Measurements from ENCODE around the gene LAS1L. TPM values are rescaled to one million over a fixed set of nuclear protein-coding genes. Genes with fewer than 3 reads are reported as not detected.
"Not testable (repeated sequence)": the region's sequence is repeated elsewhere in the genome, so short reads cannot be mapped to it uniquely, and the experiment has no call there.

Gene LAS1L
- total RNA-seq, 2 experiments from 2014 or later = 47.4 to 51.6 TPM

DNA sequence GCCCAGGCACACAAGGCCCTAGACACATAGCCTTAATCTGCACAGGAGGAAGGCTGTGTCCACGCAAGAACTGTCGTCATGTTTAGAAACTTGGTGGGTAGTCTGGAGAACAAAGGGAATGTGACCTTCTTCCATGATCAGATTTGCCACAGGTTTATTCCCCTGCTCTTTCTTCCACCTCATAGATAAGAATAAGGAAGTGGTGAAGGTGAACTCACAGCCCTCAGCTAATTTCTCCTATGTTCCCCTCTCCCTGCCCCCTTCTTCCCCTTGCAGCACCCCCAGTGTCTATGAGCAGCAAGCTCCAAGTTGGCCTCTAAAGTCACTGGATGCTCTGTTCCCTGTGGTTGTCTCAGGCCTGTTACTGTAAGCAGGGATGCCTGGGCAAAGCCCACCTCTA is 39.8 kb upstream of the LAS1L start:
- Mint-ChIP-seq H3K4me3 (no peak overlapping the region), H3K27ac (no peak overlapping the region), H3K4me1 (ENCODE audit: low read depth) (no peaks in the 10 kb centered on the region), H3K27me3 (no peaks in the 10 kb centered on the region), H3K9me3 (no peaks in the 10 kb centered on the region), H3K36me3 (ENCODE audit: low read depth) (no peaks in the 10 kb centered on the region)
- Histone ChIP-seq H3K27ac (ENCODE audit: low read depth in 1 of 2, low read length in 2 of 2) (no peak overlapping the region), H3K4me3 (ENCODE audit: low read length) (no peak overlapping the region), H3K36me3 (ENCODE audit: insufficient read depth, low read length) (no peaks in the 10 kb centered on the region), H3K9me3 (ENCODE audit: control insufficient read depth in 1 of 2, insufficient read depth in 1 of 2, low read length in 2 of 2) (no peaks in the 10 kb centered on the region), H3K27me3 (ENCODE audit: control insufficient read depth in 1 of 2, insufficient read depth in 2 of 2, low read length in 2 of 2) (no peaks in the 10 kb centered on the region), H3K4me1 (ENCODE audit: insufficient read depth, low read length) (no peaks in the 10 kb centered on the region)
- ATAC-seq (ENCODE audit: poor library complexity) = no peak
- TF ChIP-seq, protein P1, sequence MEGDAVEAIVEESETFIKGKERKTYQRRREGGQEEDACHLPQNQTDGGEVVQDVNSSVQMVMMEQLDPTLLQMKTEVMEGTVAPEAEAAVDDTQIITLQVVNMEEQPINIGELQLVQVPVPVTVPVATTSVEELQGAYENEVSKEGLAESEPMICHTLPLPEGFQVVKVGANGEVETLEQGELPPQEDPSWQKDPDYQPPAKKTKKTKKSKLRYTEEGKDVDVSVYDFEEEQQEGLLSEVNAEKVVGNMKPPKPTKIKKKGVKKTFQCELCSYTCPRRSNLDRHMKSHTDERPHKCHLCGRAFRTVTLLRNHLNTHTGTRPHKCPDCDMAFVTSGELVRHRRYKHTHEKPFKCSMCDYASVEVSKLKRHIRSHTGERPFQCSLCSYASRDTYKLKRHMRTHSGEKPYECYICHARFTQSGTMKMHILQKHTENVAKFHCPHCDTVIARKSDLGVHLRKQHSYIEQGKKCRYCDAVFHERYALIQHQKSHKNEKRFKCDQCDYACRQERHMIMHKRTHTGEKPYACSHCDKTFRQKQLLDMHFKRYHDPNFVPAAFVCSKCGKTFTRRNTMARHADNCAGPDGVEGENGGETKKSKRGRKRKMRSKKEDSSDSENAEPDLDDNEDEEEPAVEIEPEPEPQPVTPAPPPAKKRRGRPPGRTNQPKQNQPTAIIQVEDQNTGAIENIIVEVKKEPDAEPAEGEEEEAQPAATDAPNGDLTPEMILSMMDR (IDR thresholded peaks at IDR 0.05) = no peak
- ChIA-PET POLR2A (no interaction called here), CTCF (no interaction called here)
- no peak for DNase-seq
- intact Hi-C loops (cut with DNase I, micrococcal nuclease) = no loop called here

DNA sequence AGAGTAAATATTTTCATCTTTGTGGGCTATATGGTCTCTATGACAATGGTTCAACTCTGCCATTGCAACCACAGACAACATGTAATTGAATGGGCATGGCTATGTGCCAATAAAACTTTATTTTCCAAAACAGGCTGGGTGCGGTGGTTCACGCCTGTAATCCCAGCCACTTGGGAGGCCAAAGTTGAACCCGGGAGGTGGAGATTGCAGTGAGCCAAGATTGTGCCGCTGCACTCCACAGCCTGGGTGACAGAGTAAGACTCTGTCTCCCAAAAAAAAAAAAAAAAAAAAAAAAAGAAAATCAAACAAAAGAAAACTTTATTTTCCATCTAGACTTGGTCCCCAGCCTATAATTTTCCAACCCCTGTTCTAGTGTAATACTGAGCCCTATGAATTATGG is 38.4 kb upstream of the LAS1L start:
- H3K27me3 ChIP-seq (ENCODE audit: control insufficient read depth in 1 of 2, insufficient read depth in 2 of 2, low read length in 2 of 2) = no peaks in the 10 kb centered on the region
- no peak for DNase-seq
- ChIA-PET POLR2A (no interaction called here), CTCF (no interaction called here)
- H3K9me3 ChIP-seq (ENCODE audit: control insufficient read depth in 1 of 2, insufficient read depth in 1 of 2, low read length in 2 of 2) = no peaks in the 10 kb centered on the region
- H3K4me3 Mint-ChIP-seq = no peak overlapping the region
- no peaks in the 10 kb centered on the region for H3K36me3 Mint-ChIP-seq (ENCODE audit: low read depth)
- no peak for ATAC-seq (ENCODE audit: poor library complexity)
- no peaks in the 10 kb centered on the region for H3K36me3 ChIP-seq (ENCODE audit: insufficient read depth, low read length)
- H3K4me1 ChIP-seq (ENCODE audit: insufficient read depth, low read length) = no peaks in the 10 kb centered on the region
- no peak overlapping the region for H3K27ac ChIP-seq (ENCODE audit: low read depth in 1 of 2, low read length in 2 of 2)
- intact Hi-C loops (cut with DNase I, micrococcal nuclease) = no loop called here
- TF ChIP-seq, protein P1 (IDR thresholded peaks at IDR 0.05) = no peak
- H3K4me3 ChIP-seq (ENCODE audit: low read length) = no peak overlapping the region
- H3K27me3 Mint-ChIP-seq = no peaks in the 10 kb centered on the region
- H3K4me1 Mint-ChIP-seq (ENCODE audit: low read depth) = no peaks in the 10 kb centered on the region
- H3K27ac Mint-ChIP-seq = no peak overlapping the region
- H3K9me3 Mint-ChIP-seq = no peaks in the 10 kb centered on the region

DNA sequence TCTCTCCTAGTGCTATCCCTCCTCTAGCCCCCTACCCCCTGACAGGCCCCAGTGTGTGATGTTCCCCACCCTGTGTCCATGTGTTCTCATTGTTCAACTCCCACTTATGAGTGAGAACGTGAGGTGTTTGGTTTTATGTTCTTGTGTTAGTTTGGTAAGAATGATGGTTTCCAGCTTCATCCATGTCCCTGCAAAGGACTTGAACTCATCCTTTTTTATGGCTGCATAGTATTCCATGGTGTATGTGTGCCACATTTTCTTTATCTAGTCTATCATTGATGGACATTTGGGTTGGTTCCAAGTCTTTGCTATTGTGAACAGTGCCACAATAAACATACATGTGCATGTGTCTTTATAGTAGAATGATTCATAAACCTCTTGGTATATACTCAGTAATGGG is 28.3 kb upstream of the LAS1L start:
- POLR2A ChIA-PET; H3K4me3 Mint-ChIP-seq; H3K27me3 Mint-ChIP-seq; H3K36me3 Mint-ChIP-seq (ENCODE audit: low read depth); ATAC-seq (ENCODE audit: poor library complexity); CTCF ChIA-PET; H3K4me3 ChIP-seq (ENCODE audit: low read length); DNase-seq; H3K27ac ChIP-seq (ENCODE audit: low read depth in 1 of 2, low read length in 2 of 2); H3K4me1 ChIP-seq (ENCODE audit: insufficient read depth, low read length); H3K36me3 ChIP-seq (ENCODE audit: insufficient read depth, low read length); H3K4me1 Mint-ChIP-seq (ENCODE audit: low read depth); H3K9me3 Mint-ChIP-seq; H3K27me3 ChIP-seq (ENCODE audit: control insufficient read depth in 1 of 2, insufficient read depth in 2 of 2, low read length in 2 of 2); intact Hi-C loops (cut with DNase I, micrococcal nuclease); H3K27ac Mint-ChIP-seq; H3K9me3 ChIP-seq (ENCODE audit: control insufficient read depth in 1 of 2, insufficient read depth in 1 of 2, low read length in 2 of 2): not testable (repeated sequence)

DNA sequence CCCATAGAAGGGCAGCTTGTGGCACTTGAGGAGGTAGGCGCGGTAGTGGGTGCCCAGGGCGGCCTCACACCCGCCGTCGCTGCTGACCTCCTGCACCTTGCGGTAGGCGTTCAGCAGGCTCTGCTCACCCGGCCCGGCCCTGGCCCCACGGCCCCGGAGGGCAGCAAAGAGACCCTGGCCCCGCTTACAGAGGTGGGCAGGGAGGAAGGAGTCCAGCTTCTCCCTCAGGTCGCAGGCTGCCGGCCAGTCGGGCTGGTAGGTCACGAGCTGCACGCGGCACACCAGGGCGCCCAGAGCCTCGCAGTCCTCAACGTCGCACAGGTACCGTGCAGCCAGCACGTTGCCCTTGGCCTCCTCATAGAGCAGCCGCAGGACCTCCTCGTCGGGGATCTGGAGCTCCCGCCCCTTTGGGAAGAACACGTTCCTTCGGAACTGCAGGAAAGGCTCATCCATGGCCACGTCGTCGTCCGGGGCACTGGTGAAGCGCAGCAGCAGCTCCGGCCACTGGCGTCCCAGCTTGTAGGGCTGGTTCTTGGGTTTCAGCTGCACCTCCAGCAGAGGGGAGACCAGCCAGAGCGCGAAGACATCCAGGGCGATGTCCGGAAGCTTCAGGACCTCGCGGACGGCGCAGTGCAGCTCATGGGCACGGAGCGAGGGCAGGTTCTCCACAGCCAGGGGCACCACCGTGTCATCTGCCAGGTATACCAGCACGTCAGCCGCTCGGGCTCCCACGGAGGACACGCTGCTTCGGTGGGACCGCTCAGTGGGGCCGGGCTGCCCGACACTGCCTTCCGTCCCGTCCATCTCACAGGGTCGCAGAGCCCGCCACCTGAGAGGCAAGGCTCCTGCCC is 17.1 kb upstream of the LAS1L start:
- CTCF ChIA-PET = no interaction called here
- Histone ChIP-seq H3K4me3 (ENCODE audit: low read length) (no peak overlapping the region), H3K27ac (ENCODE audit: low read depth in 1 of 2, low read length in 2 of 2) (no peak overlapping the region), H3K36me3 (ENCODE audit: insufficient read depth, low read length) (no peaks in the 10 kb centered on the region), H3K9me3 (ENCODE audit: control insufficient read depth in 1 of 2, insufficient read depth in 1 of 2, low read length in 2 of 2) (no peaks in the 10 kb centered on the region), H3K27me3 (ENCODE audit: control insufficient read depth in 1 of 2, insufficient read depth in 2 of 2, low read length in 2 of 2) (no peaks in the 10 kb centered on the region), H3K4me1 (ENCODE audit: insufficient read depth, low read length) (no peaks in the 10 kb centered on the region)
- intact Hi-C loops (cut with DNase I, micrococcal nuclease) = no loop called here
- H3K9me3 Mint-ChIP-seq = no peaks in the 10 kb centered on the region
- POLR2A ChIA-PET = no interaction called here
- DNase-seq (no peak), ATAC-seq (ENCODE audit: poor library complexity) (no peak)
- H3K27me3 Mint-ChIP-seq = no peaks in the 10 kb centered on the region
- no peak overlapping the region for H3K27ac Mint-ChIP-seq
- H3K36me3 Mint-ChIP-seq (ENCODE audit: low read depth) = no peaks in the 10 kb centered on the region
- no peaks in the 10 kb centered on the region for H3K4me1 Mint-ChIP-seq (ENCODE audit: low read depth)
- TF ChIP-seq, protein P1 (IDR thresholded peaks at IDR 0.05) = no peak
- no peak overlapping the region for H3K4me3 Mint-ChIP-seq
